T-helper 17 cell (primary cell): ENCODE results near the gene ZSWIM6. TPM values are rescaled to one million over a fixed set of nuclear protein-coding genes. Genes with fewer than 3 reads are reported as not detected.
A peak's percentile ranks its signal among the peaks of the same experiment; 100 is the strongest.

Experiments used
- ATAC-seq: fragments of 150-1000 bp; cut with Tn5 transposase; 2 replicates; pipeline ENCODE4 v1.10.0; 2021; ENCODE audit warnings: mild to moderate bottlenecking, moderate library complexity
- DNase-seq, 3 donors: peaks; one replicate each; pipeline versions ENCODE4 v3.0.0 to v3.0.0-alpha.2; 2020 to 2021
- H3K9me3 ChIP-seq: one replicate; pipeline ENCODE4 v1.7.0; 2013; ENCODE audit warnings: low read length, mild to moderate bottlenecking; ENCODE audit not compliant: control insufficient read depth, poor library complexity, severe bottlenecking
- H3K27ac Mint-ChIP-seq: one replicate; pipeline ENCODE4 v1.8.0; 2022; ENCODE audit warnings: mild to moderate bottlenecking, moderate library complexity, mixed read lengths
- H3K27me3 Mint-ChIP-seq: one replicate; pipeline ENCODE4 v1.8.0; 2022; ENCODE audit warnings: mixed read lengths
- H3K36me3 Mint-ChIP-seq: one replicate; pipeline ENCODE4 v1.8.0; 2022; ENCODE audit warnings: low read depth, mixed read lengths
- H3K4me1 Mint-ChIP-seq: one replicate; pipeline ENCODE4 v1.8.0; 2022; ENCODE audit warnings: mild to moderate bottlenecking, mixed read lengths
- H3K4me3 Mint-ChIP-seq: one replicate; pipeline ENCODE4 v1.8.0; 2022; ENCODE audit warnings: mild to moderate bottlenecking, moderate library complexity, mixed read lengths
- total RNA-seq, 4 donors: library from RNA in 2 of 4; stranded (reverse) in 2 of 4; gene quantifications; one replicate each; pipeline ENCODE4 v1.2.3 and lab custom pipeline; 2022 to 2026

Gene ZSWIM6
- total RNA-seq, 2 donors from 2014 or later: 6.5 to 8.7 TPM

- peaks cover 55% of the 10 kb centered on the region for H3K27me3 Mint-ChIP-seq
- peaks cover 3% of the 10 kb centered on the region for H3K36me3 Mint-ChIP-seq
- H3K9me3 ChIP-seq: no peaks in the 10 kb centered on the region
- H3K27ac Mint-ChIP-seq: no peak overlapping the region
- H3K4me3 Mint-ChIP-seq: no peak overlapping the region
- DNase-seq (no peak), ATAC-seq (no peak)
- H3K4me1 Mint-ChIP-seq: no peaks in the 10 kb centered on the region
These were observed 19.9 kb upstream of the ZSWIM6 start for GRCh38 chr5:61311836-61312808.

- H3K9me3 ChIP-seq: no peaks in the 10 kb centered on the region
- ATAC-seq (no peak), DNase-seq (no peak)
- no peak overlapping the region for H3K27ac Mint-ChIP-seq
- no peak overlapping the region for H3K4me3 Mint-ChIP-seq
- peaks cover 4% of the 10 kb centered on the region for H3K4me1 Mint-ChIP-seq
- H3K36me3 Mint-ChIP-seq: peaks cover 6% of the 10 kb centered on the region
- peaks cover 46% of the 10 kb centered on the region for H3K27me3 Mint-ChIP-seq
These were observed 17.9 kb upstream of the ZSWIM6 start for GRCh38 chr5:61313960-61314681.

DNA sequence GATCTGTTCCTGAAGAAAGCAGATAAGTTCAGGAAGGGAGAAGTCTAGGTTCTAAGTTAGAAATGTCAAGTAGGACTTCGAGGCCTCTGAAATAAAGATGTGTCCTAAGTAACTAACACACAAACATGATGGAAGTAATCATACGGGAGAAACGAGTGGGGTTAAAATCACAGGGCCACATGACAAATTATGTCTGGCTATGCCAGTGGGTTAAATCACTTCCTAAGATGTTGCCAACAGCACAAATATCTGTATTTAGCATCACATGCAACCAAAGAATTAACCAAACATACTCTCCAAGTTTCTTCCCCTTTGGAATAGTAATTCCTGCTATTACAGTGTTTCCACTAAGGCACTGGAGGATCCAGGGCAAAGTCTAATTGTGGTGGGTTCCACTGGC is 13.7 kb upstream of the ZSWIM6 start:
- Mint-ChIP-seq H3K36me3 (peaks cover 5% of the 10 kb centered on the region), H3K4me1 (peaks cover 5% of the 10 kb centered on the region), H3K4me3 (no peak overlapping the region), H3K27me3 (peaks cover 52% of the 10 kb centered on the region), H3K27ac (no peak overlapping the region)
- DNase-seq: no peak
- H3K9me3 ChIP-seq: no peaks in the 10 kb centered on the region
- ATAC-seq: no peak

- Mint-ChIP-seq H3K27me3 (peaks cover 59% of the 10 kb centered on the region), H3K36me3 (peaks cover 5% of the 10 kb centered on the region), H3K4me1 (peaks cover 8% of the 10 kb centered on the region), H3K4me3 (no peak overlapping the region), H3K27ac (no peak overlapping the region)
- no peaks in the 10 kb centered on the region for H3K9me3 ChIP-seq
- DNase-seq (no peak), ATAC-seq (peak; percentile 62)
These were observed 12.5 kb upstream of the ZSWIM6 start for GRCh38 chr5:61319388-61320146.

GRCh38 chr5:61320860-61321259 is 11.2 kb upstream of the ZSWIM6 start:
- no peaks in the 10 kb centered on the region for H3K9me3 ChIP-seq
- Mint-ChIP-seq H3K4me3 (no peak overlapping the region), H3K36me3 (peaks cover 3% of the 10 kb centered on the region), H3K27ac (no peak overlapping the region), H3K4me1 (peaks cover 8% of the 10 kb centered on the region), H3K27me3 (peaks cover 48% of the 10 kb centered on the region)
- ATAC-seq: no peak
- no peak for DNase-seq

DNA sequence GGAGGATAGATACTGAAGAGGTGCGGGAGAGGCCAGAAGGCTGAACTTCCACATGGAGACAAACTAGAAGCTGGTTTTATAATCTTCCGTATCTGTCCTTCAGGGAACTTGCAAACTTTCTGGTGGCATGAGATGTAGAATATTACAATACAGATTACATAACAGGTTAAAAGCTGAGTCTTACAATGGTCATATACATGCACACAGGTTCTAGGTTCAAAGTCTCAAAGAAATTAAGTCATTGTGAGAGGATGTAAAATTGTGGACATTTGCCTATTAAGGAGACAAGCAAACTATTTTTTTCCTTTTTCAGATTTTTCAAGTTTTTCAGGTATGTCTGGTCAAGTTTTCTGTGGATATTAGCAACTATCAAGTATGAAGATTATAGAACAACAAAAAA is 10.4 kb upstream of the ZSWIM6 start:
- H3K4me3 Mint-ChIP-seq: no peak overlapping the region
- peaks cover 8% of the 10 kb centered on the region for H3K4me1 Mint-ChIP-seq
- DNase-seq (no peak), ATAC-seq (no peak)
- H3K27ac Mint-ChIP-seq: no peak overlapping the region
- H3K36me3 Mint-ChIP-seq: peaks cover 3% of the 10 kb centered on the region
- no peaks in the 10 kb centered on the region for H3K9me3 ChIP-seq
- H3K27me3 Mint-ChIP-seq: peaks cover 50% of the 10 kb centered on the region

DNA sequence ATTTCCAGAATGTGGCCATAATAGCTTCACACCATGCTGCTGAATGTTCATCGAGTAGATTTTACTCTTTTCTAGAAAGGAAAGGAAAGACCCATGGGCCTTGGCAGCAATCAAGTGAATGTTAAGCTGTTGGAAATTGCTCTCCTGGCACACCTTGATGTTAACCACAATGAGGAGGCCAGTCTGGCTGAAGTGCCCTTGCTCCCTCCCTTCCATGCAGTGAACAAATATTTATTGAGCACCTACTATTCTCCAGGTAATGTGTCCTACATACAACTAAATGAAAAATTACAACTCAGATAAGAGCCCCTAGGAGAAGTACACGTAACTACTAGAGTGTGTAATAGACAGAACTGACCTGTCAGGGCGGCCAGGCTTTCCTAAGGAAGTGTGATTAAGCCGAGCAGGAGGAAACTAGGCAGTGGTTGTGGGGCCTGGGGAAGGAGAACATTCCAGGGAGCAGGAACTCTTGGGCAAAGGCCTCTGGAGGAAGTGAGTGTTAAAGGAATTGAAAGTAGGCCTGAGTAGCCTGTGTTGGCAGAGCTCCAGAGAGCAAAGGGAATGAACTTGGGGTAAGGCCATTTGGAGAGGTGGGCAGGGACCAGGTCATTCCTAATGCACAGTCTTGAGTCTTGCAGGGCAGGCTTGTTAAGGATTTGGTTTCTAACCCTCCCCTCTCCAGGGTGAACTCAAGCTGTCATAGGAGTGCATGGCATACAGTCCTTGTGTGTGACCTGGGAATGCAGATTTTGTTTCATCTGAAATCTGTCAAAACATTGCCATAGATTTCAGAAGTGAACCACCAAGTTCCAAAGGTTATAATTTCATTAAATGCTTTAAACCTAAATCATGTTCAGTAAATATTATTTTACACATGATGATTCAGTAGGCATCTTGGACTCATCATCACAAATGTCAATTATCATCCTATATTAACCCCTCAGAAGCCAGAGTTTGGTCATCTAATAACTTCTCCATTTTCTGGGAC is 9.0 kb upstream of the ZSWIM6 start:
- H3K9me3 ChIP-seq: no peaks in the 10 kb centered on the region
- no peak overlapping the region for H3K27ac Mint-ChIP-seq
- no peak overlapping the region for H3K4me3 Mint-ChIP-seq
- no peak for ATAC-seq
- peaks cover 11% of the 10 kb centered on the region for H3K4me1 Mint-ChIP-seq
- DNase-seq: no peak
- H3K36me3 Mint-ChIP-seq: peaks cover under 1% of the 10 kb centered on the region
- peaks cover 57% of the 10 kb centered on the region for H3K27me3 Mint-ChIP-seq

- Mint-ChIP-seq H3K27me3 (peaks cover 42% of the 10 kb centered on the region), H3K27ac (peak overlapping the region; percentile 8), H3K4me3 (no peak overlapping the region), H3K36me3 (peaks cover 5% of the 10 kb centered on the region), H3K4me1 (peaks cover 25% of the 10 kb centered on the region)
- H3K9me3 ChIP-seq: no peaks in the 10 kb centered on the region
- ATAC-seq: no peak
- no peak for DNase-seq
These were observed 4.0 kb upstream of the ZSWIM6 start for GRCh38 chr5:61327760-61328753.

- peak overlapping the region; percentile 94 for H3K27ac Mint-ChIP-seq
- ATAC-seq (no peak), DNase-seq (no peak)
- H3K27me3 Mint-ChIP-seq: peaks cover 33% of the 10 kb centered on the region
- peaks cover 5% of the 10 kb centered on the region for H3K36me3 Mint-ChIP-seq
- no peaks in the 10 kb centered on the region for H3K9me3 ChIP-seq
- H3K4me3 Mint-ChIP-seq: peak overlapping the region; percentile 78
- peaks cover 25% of the 10 kb centered on the region for H3K4me1 Mint-ChIP-seq
These were observed 3.1 kb upstream of the ZSWIM6 start for GRCh38 chr5:61328791-61329549.

- Mint-ChIP-seq H3K4me1 (peaks cover 31% of the 10 kb centered on the region), H3K36me3 (peaks cover 5% of the 10 kb centered on the region), H3K4me3 (peak overlapping the region; percentile 94), H3K27ac (peak overlapping the region; percentile 94), H3K27me3 (peaks cover 33% of the 10 kb centered on the region)
- no peak for ATAC-seq
- H3K9me3 ChIP-seq: no peaks in the 10 kb centered on the region
- no peak for DNase-seq
These were observed 2.4 kb upstream of the ZSWIM6 start for GRCh38 chr5:61329550-61330128.
